Naive thymus-derived CD4-positive, alpha-beta T cell (primary cell): ENCODE measurements around the gene MED20. TPM values are rescaled to one million over a fixed set of nuclear protein-coding genes. Genes with fewer than 3 reads are reported as not detected.

Experiments used
- ATAC-seq: fragments of 150-1000 bp; cut with Tn5 transposase; 2 replicates; pipeline ENCODE4 v1.10.0; 2021; ENCODE audit warnings: mild to moderate bottlenecking, moderate library complexity
- CTCF ChIA-PET: fragments of 350-600 bp; sonication (Branson Sonifier 250); formaldehyde crosslinking; loops from one replicate; lab custom pipeline; 2021; ENCODE audit warnings: antibody characterized with exemption; lab: Charles Lee
- POLR2A ChIA-PET: fragments of 350-600 bp; sonication (Branson Sonifier 250); formaldehyde crosslinking; loops from one replicate; lab custom pipeline; 2021; ENCODE audit warnings: antibody characterized with exemption, inconsistent platforms; lab: Charles Lee
- DNase-seq, 9 donors: peaks; one replicate each; pipeline versions ENCODE4 v3.0.0 to v3.0.0-alpha.2; 2020 to 2022; ENCODE audit warnings: mixed read lengths in 1 of 9
- H3K27ac ChIP-seq: one replicate; pipeline ENCODE4 v1.7.0; 2013; ENCODE audit warnings: mild to moderate bottlenecking, low read depth, low read length, moderate library complexity
- H3K27me3 ChIP-seq, 2 donors: one replicate each; pipeline ENCODE4 v1.7.0; 2013; ENCODE audit warnings: low read length in 2 of 2, mild to moderate bottlenecking in 2 of 2, moderate library complexity in 2 of 2; ENCODE audit not compliant: control insufficient read depth in 2 of 2, insufficient read depth in 2 of 2
- H3K36me3 ChIP-seq, 3 experiments: 1 replicate in 2 of 3; 2 replicates in 1 of 3; pipeline ENCODE4 v1.7.0; 2013; ENCODE audit warnings: low read length in 3 of 3, mild to moderate bottlenecking in 3 of 3, moderate library complexity in 1 of 3; ENCODE audit not compliant: insufficient read depth in 3 of 3, control insufficient read depth in 2 of 3
- H3K4me1 ChIP-seq, 2 donors: one replicate each; pipeline ENCODE4 v1.7.0; 2013; ENCODE audit warnings: low read length in 2 of 2, mild to moderate bottlenecking in 2 of 2, moderate library complexity in 1 of 2; ENCODE audit not compliant: control insufficient read depth in 2 of 2, insufficient read depth in 2 of 2
- H3K4me3 ChIP-seq: 2 replicates; pipeline ENCODE4 v1.7.0; 2013; ENCODE audit warnings: mild to moderate bottlenecking, low read length
- H3K9me3 ChIP-seq, 3 experiments: 1 replicate in 2 of 3; 2 replicates in 1 of 3; pipeline ENCODE4 v1.7.0; 2013; ENCODE audit warnings: low read length in 3 of 3; ENCODE audit not compliant: control insufficient read depth in 2 of 3
- H3K27ac Mint-ChIP-seq, 9 donors: one replicate each; pipeline ENCODE4 v1.8.0; 2020 to 2022; ENCODE audit warnings: mixed read lengths in 9 of 9, mild to moderate bottlenecking in 8 of 9, moderate library complexity in 5 of 9, inconsistent platforms in 2 of 9
- H3K27me3 Mint-ChIP-seq, 5 donors: one replicate each; pipeline ENCODE4 v1.8.0; 2021 to 2022; ENCODE audit warnings: mixed read lengths in 5 of 5, mild to moderate bottlenecking in 1 of 5
- H3K36me3 Mint-ChIP-seq, 5 donors: one replicate each; pipeline ENCODE4 v1.8.0; 2020 to 2022; ENCODE audit warnings: mixed read lengths in 5 of 5, mild to moderate bottlenecking in 3 of 5, inconsistent platforms in 1 of 5
- H3K4me1 Mint-ChIP-seq, 7 donors: one replicate each; pipeline ENCODE4 v1.8.0; 2020 to 2022; ENCODE audit warnings: mixed read lengths in 7 of 7, mild to moderate bottlenecking in 3 of 7, inconsistent platforms in 1 of 7
- H3K4me3 Mint-ChIP-seq, 10 donors: one replicate each; pipeline ENCODE4 v1.8.0; 2020 to 2022; ENCODE audit warnings: mild to moderate bottlenecking in 10 of 10, mixed read lengths in 10 of 10, moderate library complexity in 6 of 10, inconsistent platforms in 2 of 10
- H3K9me3 Mint-ChIP-seq, 11 donors: one replicate each; pipeline ENCODE4 v1.8.0; 2020 to 2022; ENCODE audit warnings: mixed read lengths in 11 of 11, mild to moderate bottlenecking in 4 of 11, inconsistent platforms in 1 of 11, moderate library complexity in 1 of 11
- intact Hi-C, 2 donors: fragments of 100-400 bp; cut with micrococcal nuclease; formaldehyde crosslinking; loops; one replicate each; pipeline ENCODE4 v1.15.1; 2023
- polyA plus RNA-seq, 2 donors: library from polyadenylated mRNA; unstranded; fragments of 300-500 nt; fragmentation: Illumina TruSeq; gene quantifications; one replicate each; pipeline ENCODE4 v1.2.3, GENCODE V29; 2021
- total RNA-seq, 6 experiments: library from RNA in 5 of 6; stranded (reverse) in 5 of 6; gene quantifications; 1 replicate in 5 of 6; 2 replicates in 1 of 6; pipeline ENCODE4 v1.2.3 and lab custom pipeline; 2021 to 2026

MED20 gene
- total and polyA plus RNA-seq, 7 experiments from 2014 or later = 4.2 to 21.7 (median 7.6) TPM

GRCh38 chr6:41939176-41939847 lies 18.4 kb upstream of the MED20 start:
- Mint-ChIP-seq H3K36me3 (peaks cover 4 to 55% (median 12%) of the 10 kb centered on the region in 5 donors), H3K4me1 (peaks cover 49 to 85% (median 73%) of the 10 kb centered on the region in 7 donors), H3K9me3 (peaks cover 0 to 9% (median 0%) of the 10 kb centered on the region in 11 donors), H3K27ac (peak overlapping the region; percentile 90 to 97 (median 93)), H3K4me3 (peak overlapping the region; percentile 64 to 100 (median 92)), H3K27me3 (no peaks in the 10 kb centered on the region)
- DNase-seq (peak in 2 of 9 donors; percentile 21 to 60), ATAC-seq (no peak)
- Histone ChIP-seq H3K27me3 (no peaks in the 10 kb centered on the region), H3K9me3 (no peaks in the 10 kb centered on the region), H3K36me3 (peaks cover 15 to 37% (median 20%) of the 10 kb centered on the region in 3 experiments), H3K27ac (peak overlapping the region; percentile 76), H3K4me3 (peak overlapping the region; percentile 68), H3K4me1 (peaks cover 66 to 70% of the 10 kb centered on the region in 2 donors)
- CTCF ChIA-PET = interaction anchor here (0.9 to 4.5 kb wide), 14 partner anchors 9 to 152 kb away, joined by 4 to 32 read pairs (median 5); partner anchors contain the start of genes BYSL and MED20
- intact Hi-C loops = loop anchor here in 1 of 2 donors (5.0 to 10.0 kb wide), 4 partner anchors 33 to 1695 kb away; partner anchors contain the start of genes MAD2L1BP and TOMM6
- POLR2A ChIA-PET = interaction anchor here (0.5 to 11.8 kb wide), 10 partner anchors 9 to 106 kb away, joined by 3 to 180 read pairs (median 4); partner anchors contain the start of genes BYSL, MED20 and TAF8

- ChIA-PET POLR2A (interaction anchor here (0.5 to 11.8 kb wide), 12 partner anchors 10 to 106 kb away, joined by 3 to 180 read pairs (median 4); partner anchors contain the start of genes BYSL, MED20, TAF8 and USP49), CTCF (interaction anchor here (0.9 to 4.5 kb wide), 15 partner anchors 9 to 140 kb away, joined by 3 to 32 read pairs (median 4); partner anchors contain the start of genes BYSL and MED20)
- intact Hi-C loops = loop anchor here in 1 of 2 donors (1.0 to 10.0 kb wide), 7 partner anchors 17 to 1696 kb away; partner anchors contain the start of genes BYSL, MAD2L1BP, MED20 and TOMM6
- peaks cover 15 to 43% (median 20%) of the 10 kb centered on the region in 3 experiments for H3K36me3 ChIP-seq
- H3K27me3 ChIP-seq = no peaks in the 10 kb centered on the region
- peaks cover 0 to 9% (median 0%) of the 10 kb centered on the region in 11 donors for H3K9me3 Mint-ChIP-seq
- no peaks in the 10 kb centered on the region for H3K9me3 ChIP-seq
- no peaks in the 10 kb centered on the region for H3K27me3 Mint-ChIP-seq
- H3K4me1 Mint-ChIP-seq = peaks cover 49 to 80% (median 73%) of the 10 kb centered on the region in 7 donors
- peak overlapping the region; percentile 64 to 100 (median 92) for H3K4me3 Mint-ChIP-seq
- peaks cover 66 to 70% of the 10 kb centered on the region in 2 donors for H3K4me1 ChIP-seq
- ATAC-seq (no peak), DNase-seq (peak in 2 of 9 donors; percentile 14 to 18)
- H3K27ac Mint-ChIP-seq = peak overlapping the region; percentile 90 to 97 (median 93)
- H3K27ac ChIP-seq = peak overlapping the region; percentile 76
- H3K36me3 Mint-ChIP-seq = peaks cover 5 to 58% (median 14%) of the 10 kb centered on the region in 5 donors
- H3K4me3 ChIP-seq = peak overlapping the region; percentile 68
Measured at GRCh38 chr6:41938590-41939175, 17.7 kb upstream of the MED20 start.

- peaks cover 0 to 9% (median 0%) of the 10 kb centered on the region in 11 donors for H3K9me3 Mint-ChIP-seq
- Histone ChIP-seq H3K27me3 (no peaks in the 10 kb centered on the region), H3K36me3 (peaks cover 15 to 48% (median 20%) of the 10 kb centered on the region in 3 experiments), H3K9me3 (no peaks in the 10 kb centered on the region), H3K27ac (peak overlapping the region; percentile 76), H3K4me3 (peak overlapping the region; percentile 68), H3K4me1 (peaks cover 66 to 70% of the 10 kb centered on the region in 2 donors)
- ChIA-PET POLR2A (interaction anchor here (0.8 to 11.8 kb wide), 11 partner anchors 11 to 107 kb away, joined by 3 to 180 read pairs (median 4); partner anchors contain the start of genes BYSL, MED20, TAF8 and USP49), CTCF (interaction anchor here (0.6 to 4.5 kb wide), 13 partner anchors 10 to 111 kb away, joined by 3 to 32 read pairs (median 5); partner anchors contain the start of genes BYSL and MED20)
- H3K4me3 Mint-ChIP-seq = peak overlapping the region; percentile 64 to 100 (median 92)
- peaks cover 6 to 59% (median 16%) of the 10 kb centered on the region in 5 donors for H3K36me3 Mint-ChIP-seq
- peak; percentile 46 for ATAC-seq
- intact Hi-C loops = loop anchor here (1.0 to 10.0 kb wide), 8 partner anchors 17 to 1697 kb away; partner anchors contain the start of genes BYSL (in 1 of the 2), MAD2L1BP (in 1 of the 2), MED20 (in 1 of the 2) and TFEB (in 1 of the 2)
- DNase-seq = peak in 7 of 9 donors; percentile 66 to 81 (median 75)
- H3K27me3 Mint-ChIP-seq = no peaks in the 10 kb centered on the region
- H3K27ac Mint-ChIP-seq = peak overlapping the region; percentile 90 to 97 (median 93)
- peaks cover 51 to 77% (median 72%) of the 10 kb centered on the region in 7 donors for H3K4me1 Mint-ChIP-seq
Measured at GRCh38 chr6:41937861-41938574, 17.1 kb upstream of the MED20 start.

GRCh38 chr6:41937472-41937860 lies 16.5 kb upstream of the MED20 start:
- Histone ChIP-seq H3K36me3 (peaks cover 19 to 54% (median 20%) of the 10 kb centered on the region in 3 experiments), H3K9me3 (no peaks in the 10 kb centered on the region), H3K27me3 (no peaks in the 10 kb centered on the region), H3K4me3 (peak overlapping the region; percentile 68), H3K4me1 (peaks cover 64 to 68% of the 10 kb centered on the region in 2 donors), H3K27ac (peak overlapping the region; percentile 76)
- intact Hi-C loops = loop anchor here (2.0 to 10.0 kb wide), 5 partner anchors 35 to 1697 kb away; partner anchors contain the start of genes MAD2L1BP (in 1 of the 2), TFEB (in 1 of the 2) and TOMM6 (in 1 of the 2)
- Mint-ChIP-seq H3K9me3 (peaks cover 0 to 9% (median 0%) of the 10 kb centered on the region in 11 donors), H3K27ac (peak overlapping the region; percentile 90 to 97 (median 93)), H3K4me3 (peak overlapping the region; percentile 64 to 100 (median 90)), H3K36me3 (peaks cover 7 to 64% (median 19%) of the 10 kb centered on the region in 5 donors), H3K27me3 (no peaks in the 10 kb centered on the region), H3K4me1 (peaks cover 52 to 79% (median 75%) of the 10 kb centered on the region in 7 donors)
- ChIA-PET POLR2A (interaction anchor here (1.0 to 11.8 kb wide), 6 partner anchors 11 to 108 kb away, joined by 3 to 180 read pairs (median 5); partner anchors contain the start of genes BYSL, MED20 and TAF8), CTCF (interaction anchor here (0.6 to 4.5 kb wide), 9 partner anchors 10 to 112 kb away, joined by 3 to 27 read pairs (median 4); partner anchors contain the start of genes BYSL and MED20)
- no peak for DNase-seq
- ATAC-seq = no peak

GRCh38 chr6:41936073-41936837 lies 15.3 kb upstream of the MED20 start:
- H3K36me3 ChIP-seq = peaks cover 20 to 66% (median 28%) of the 10 kb centered on the region in 3 experiments
- H3K9me3 Mint-ChIP-seq = peaks cover 0 to 7% (median 0%) of the 10 kb centered on the region in 11 donors

More at GRCh38 chr6:41936073-41936837, 15.3 kb upstream of the MED20 start:
- peak overlapping the region; percentile 85 to 95 (median 90) for H3K27ac Mint-ChIP-seq
- CTCF ChIA-PET = interaction anchor here (0.9 to 4.5 kb wide), 6 partner anchors 9 to 149 kb away, joined by 4 to 27 read pairs (median 6); partner anchors contain the start of genes BYSL, MED20 and TOMM6
- H3K4me1 ChIP-seq = peaks cover 57 to 61% of the 10 kb centered on the region in 2 donors
- peak overlapping the region; percentile 76 for H3K27ac ChIP-seq
- H3K27me3 ChIP-seq = no peaks in the 10 kb centered on the region
- peak overlapping the region; percentile 34 for H3K4me3 ChIP-seq
- ATAC-seq (peak; percentile 79), DNase-seq (peak in 8 of 9 donors; percentile 52 to 72 (median 63))
- intact Hi-C loops = loop anchor here (1.0 to 10.0 kb wide), 12 partner anchors 15 to 1699 kb away; partner anchors contain the start of genes TOMM6 (in 2 of the 2), BYSL (in 1 of the 2), MAD2L1BP (in 1 of the 2) and MED20 (in 1 of the 2)
- H3K36me3 Mint-ChIP-seq = peaks cover 8 to 73% (median 26%) of the 10 kb centered on the region in 5 donors
- POLR2A ChIA-PET = interaction anchor here (0.5 to 11.8 kb wide), 6 partner anchors 9 to 735 kb away, joined by 3 to 180 read pairs (median 3); partner anchors contain the start of genes TAF8 and USP49
- peaks cover 48 to 81% (median 74%) of the 10 kb centered on the region in 7 donors for H3K4me1 Mint-ChIP-seq
- no peaks in the 10 kb centered on the region for H3K9me3 ChIP-seq
- H3K4me3 Mint-ChIP-seq = peak overlapping the region; percentile 64 to 100 (median 90)
- H3K27me3 Mint-ChIP-seq = no peaks in the 10 kb centered on the region
